BLaER1 treated with 17β-estradiol and CSF1 and Interleukin-3, amounts not matched to agents 10 nM and 100 nM (cell line): ENCODE data around the gene NFAM1.

Source experiments
- H3K27ac ChIP-seq, 11 experiments: shearing (Covaris generic); formaldehyde crosslinking; 2 replicates each; pipeline ENCODE4 v1.8.1; 2022
- H3K27me3 ChIP-seq, 11 experiments: shearing (Covaris generic); formaldehyde crosslinking; 2 replicates each; pipeline ENCODE4 v1.8.1; 2022
- H3K36me3 ChIP-seq, 11 experiments: shearing (Covaris generic); formaldehyde crosslinking; 2 replicates each; pipeline ENCODE4 v1.8.1; 2022
- H3K4me1 ChIP-seq, 10 experiments: shearing (Covaris generic); formaldehyde crosslinking; 2 replicates each; pipeline ENCODE4 v1.8.1; 2022
- H3K4me2 ChIP-seq, 11 experiments: shearing (Covaris generic); formaldehyde crosslinking; 2 replicates each; pipeline ENCODE4 v1.8.1; 2022
- H3K4me3 ChIP-seq, 10 experiments: shearing (Covaris generic); formaldehyde crosslinking; 2 replicates each; pipeline ENCODE4 v1.8.1; 2022
- H3K9ac ChIP-seq, 11 experiments: shearing (Covaris generic); formaldehyde crosslinking; 2 replicates each; pipeline ENCODE4 v1.8.1; 2022
- H3K9me3 ChIP-seq, 11 experiments: shearing (Covaris generic); formaldehyde crosslinking; replicated peaks in 1 of 11; 2 replicates each; pipeline ENCODE4 v1.8.1; 2022
- H4K20me1 ChIP-seq, 11 experiments: shearing (Covaris generic); formaldehyde crosslinking; 2 replicates each; pipeline ENCODE4 v1.8.1; 2022
- Cebpa-rat ChIP-seq, 11 experiments: shearing (Covaris generic); IDR thresholded peaks; 2 replicates each; pipeline ENCODE4 v1.8.1; 2022

Gene NFAM1, protein sequence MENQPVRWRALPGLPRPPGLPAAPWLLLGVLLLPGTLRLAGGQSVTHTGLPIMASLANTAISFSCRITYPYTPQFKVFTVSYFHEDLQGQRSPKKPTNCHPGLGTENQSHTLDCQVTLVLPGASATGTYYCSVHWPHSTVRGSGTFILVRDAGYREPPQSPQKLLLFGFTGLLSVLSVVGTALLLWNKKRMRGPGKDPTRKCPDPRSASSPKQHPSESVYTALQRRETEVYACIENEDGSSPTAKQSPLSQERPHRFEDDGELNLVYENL

DNA sequence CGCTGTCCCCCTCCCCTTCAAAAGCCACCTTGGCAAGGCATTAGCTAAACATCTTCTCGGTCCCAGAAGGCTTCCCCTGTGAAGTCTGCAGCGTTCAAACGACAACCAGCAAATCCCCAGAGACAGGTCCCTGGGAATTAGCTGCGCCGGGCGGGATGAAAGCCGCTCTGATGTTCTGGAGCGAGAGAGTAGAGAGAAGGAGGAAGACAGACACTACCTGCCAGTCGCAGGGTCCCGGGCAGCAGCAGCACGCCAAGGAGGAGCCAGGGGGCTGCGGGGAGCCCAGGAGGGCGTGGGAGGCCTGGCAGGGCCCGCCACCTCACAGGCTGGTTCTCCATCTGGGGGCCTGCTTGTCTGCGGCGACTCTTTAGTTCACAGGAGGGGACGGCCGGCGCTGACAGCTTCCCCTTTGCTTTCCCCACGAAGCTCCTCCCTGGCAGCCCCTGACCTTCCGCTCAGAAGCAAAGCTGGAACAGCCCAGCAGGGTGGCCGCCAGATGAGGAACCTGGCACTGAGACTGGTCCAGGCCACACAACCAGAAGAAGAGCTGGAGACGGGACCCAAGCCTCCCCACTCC lies at the start of gene NFAM1:
Gene NFAM1, minus strand, starts transcription at position 384 of the 577 bp plus-strand sequence. Its CDS starts 46 bp downstream, at position 338.
- H3K4me1 ChIP-seq: peaks cover 78 to 91% (median 84%) of the 10 kb centered on the region in 10 experiments
- H3K4me2 ChIP-seq: peak within 1 kb of the TSS; percentile 79 to 100 (median 97)
- H3K36me3 ChIP-seq: no peaks in the 10 kb centered on the region; a peak in 1 of 22 replicates
- TF ChIP-seq Cebpa-rat (IDR thresholded peaks at IDR 0.05): no peak
- H4K20me1 ChIP-seq: peaks cover 0 to 20% (median 0%) of the 10 kb centered on the region in 11 experiments; a peak in 6 of 22 replicates
- H3K9me3 ChIP-seq: no peaks in the 10 kb centered on the region
- peaks cover 0 to 16% (median 0%) of the 10 kb centered on the region in 11 experiments; a peak in 3 of 22 replicates for H3K27me3 ChIP-seq
- peak within 1 kb of the TSS; percentile 42 to 73 (median 56); a peak in 20 of 22 replicates for H3K27ac ChIP-seq
- peak within 1 kb of the TSS; percentile 23 to 81 (median 66) for H3K9ac ChIP-seq
- H3K4me3 ChIP-seq: peak within 1 kb of the TSS in 8 of 10 experiments; percentile 45 to 72 (median 56); a peak in 16 of 20 replicates

DNA sequence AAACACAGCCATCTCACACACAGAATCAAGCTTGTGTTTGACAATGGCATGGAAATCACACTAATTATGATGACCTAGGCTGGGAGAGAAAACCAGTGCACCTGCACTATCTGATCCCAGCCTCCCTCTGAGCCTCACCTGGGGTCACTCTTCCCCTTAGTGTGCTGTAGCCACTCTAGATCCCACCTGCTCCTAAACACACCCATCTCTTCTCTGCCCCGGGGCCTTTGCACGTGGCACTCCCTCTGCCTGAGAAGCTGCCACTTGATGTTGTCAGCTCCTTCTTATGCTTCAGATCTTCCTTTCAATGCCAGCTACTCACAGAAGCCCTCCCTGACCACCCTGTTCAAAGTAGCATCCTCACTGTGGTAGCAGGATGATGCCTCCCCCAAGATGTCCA lies 42.9 kb upstream of the NFAM1 start:
- H3K9me3 ChIP-seq: no peaks in the 10 kb centered on the region
- TF ChIP-seq Cebpa-rat (IDR thresholded peaks at IDR 0.05): no peak
- no peaks in the 10 kb centered on the region for H3K27me3 ChIP-seq
- H3K4me1 ChIP-seq: peaks cover 12 to 38% (median 33%) of the 10 kb centered on the region in 10 experiments
- H4K20me1 ChIP-seq: no peaks in the 10 kb centered on the region
- H3K4me2 ChIP-seq: no peak overlapping the region
- H3K4me3 ChIP-seq: no peak overlapping the region
- H3K36me3 ChIP-seq: no peaks in the 10 kb centered on the region
- H3K27ac ChIP-seq: no peak overlapping the region
- no peak overlapping the region for H3K9ac ChIP-seq

DNA sequence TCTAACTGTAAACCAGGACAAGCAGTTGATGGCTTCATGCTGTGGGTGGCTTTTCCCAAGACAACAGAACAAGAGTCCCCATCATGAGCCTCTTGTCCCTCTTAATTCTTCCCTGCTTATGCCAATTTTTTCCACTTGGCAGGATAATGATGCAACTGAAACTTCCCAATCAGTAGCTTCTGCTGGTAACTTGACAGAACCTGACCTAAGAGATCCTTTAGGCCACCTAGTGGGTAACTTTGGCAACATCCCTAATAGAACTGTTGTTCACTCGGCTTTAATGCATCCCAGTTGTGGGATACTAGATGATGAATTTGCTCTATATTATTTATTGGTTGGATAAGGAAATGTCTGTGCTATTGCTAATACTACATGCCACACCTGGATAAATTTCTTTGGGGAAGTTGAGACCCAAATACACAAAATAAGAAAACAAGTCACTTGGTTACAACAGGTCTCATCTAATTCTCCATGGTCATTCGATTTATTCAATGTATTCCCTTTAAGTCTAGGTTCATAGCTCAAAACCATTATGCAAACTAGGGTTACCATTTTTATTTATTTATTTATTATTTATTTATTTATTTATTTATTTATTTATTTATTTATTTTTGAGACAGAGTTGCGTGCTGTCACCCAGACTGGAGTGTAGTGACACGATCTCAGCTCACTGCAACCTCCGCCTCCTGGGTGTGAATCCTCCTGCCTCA lies 41.4 kb upstream of the NFAM1 start:
- H3K4me3 ChIP-seq: no peak overlapping the region

DNA sequence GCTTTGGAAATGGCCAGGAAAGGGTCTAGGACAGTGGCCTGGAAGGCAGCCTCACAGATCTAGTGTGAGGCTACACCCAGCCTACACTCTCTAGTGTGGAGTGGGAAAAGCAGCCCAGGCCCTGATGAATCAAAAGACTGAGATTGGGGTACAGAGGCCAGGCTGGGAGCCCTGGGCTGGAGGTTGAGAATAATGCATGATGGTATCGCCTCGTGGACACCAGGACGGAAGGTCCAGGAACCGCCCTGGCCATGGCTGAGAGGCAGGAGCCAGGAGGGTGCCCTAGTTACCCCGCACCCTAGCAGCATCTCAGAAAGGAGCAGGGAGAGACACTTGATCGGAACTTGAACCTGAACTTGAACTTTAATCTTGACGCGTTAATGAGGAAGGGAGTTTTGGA lies 40.5 kb upstream of the NFAM1 start:
- Histone ChIP-seq H3K9me3 (no peaks in the 10 kb centered on the region), H3K27ac (no peak overlapping the region), H4K20me1 (no peaks in the 10 kb centered on the region), H3K4me1 (peaks cover 0 to 18% (median 12%) of the 10 kb centered on the region in 10 experiments; a peak in 15 of 20 replicates), H3K36me3 (no peaks in the 10 kb centered on the region), H3K4me3 (no peak overlapping the region), H3K4me2 (peak overlapping the region in 7 of 11 experiments; percentile 11 to 61 (median 48); a peak in 12 of 22 replicates), H3K9ac (0 out of 22 replicates have a peak overlapping the region, but pooled peaks of 1 of the 11 experiments have one; percentile 4), H3K27me3 (no peaks in the 10 kb centered on the region)
- no peak for TF ChIP-seq Cebpa-rat (IDR thresholded peaks at IDR 0.05)

More for the DNA sequence above, 41.4 kb upstream of the NFAM1 start:
- Histone ChIP-seq H3K9me3 (no peaks in the 10 kb centered on the region), H4K20me1 (no peaks in the 10 kb centered on the region), H3K36me3 (no peaks in the 10 kb centered on the region), H3K27ac (no peak overlapping the region), H3K9ac (no peak overlapping the region), H3K4me1 (peaks cover 5 to 24% (median 20%) of the 10 kb centered on the region in 10 experiments), H3K27me3 (no peaks in the 10 kb centered on the region), H3K4me2 (peak overlapping the region in 7 of 11 experiments; percentile 11 to 61 (median 48); a peak in 10 of 22 replicates)
- TF ChIP-seq Cebpa-rat (IDR thresholded peaks at IDR 0.05): no peak

DNA sequence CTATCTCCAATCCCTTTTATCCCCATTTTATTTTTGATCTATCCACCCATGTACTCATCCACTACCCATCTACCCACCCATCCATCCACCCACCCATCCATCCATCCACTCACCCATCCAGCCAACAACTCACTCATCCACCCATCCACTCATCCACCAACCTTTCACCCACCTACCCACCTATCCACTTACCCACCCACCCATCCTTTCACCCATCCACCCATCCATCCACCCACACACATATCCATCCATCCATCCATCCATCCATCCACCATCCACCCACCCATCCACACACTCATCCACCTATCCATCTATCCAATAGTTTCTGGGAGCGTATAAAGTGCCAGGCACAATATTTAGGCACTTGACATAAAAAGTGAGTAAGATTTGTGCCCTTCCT lies 39.2 kb upstream of the NFAM1 start:
- Histone ChIP-seq H4K20me1 (no peaks in the 10 kb centered on the region), H3K9ac (no peak overlapping the region), H3K4me2 (no peak overlapping the region), H3K27me3 (no peaks in the 10 kb centered on the region), H3K9me3 (no peaks in the 10 kb centered on the region), H3K36me3 (no peaks in the 10 kb centered on the region), H3K27ac (no peak overlapping the region), H3K4me1 (peaks cover 0 to 18% (median 12%) of the 10 kb centered on the region in 10 experiments; a peak in 15 of 20 replicates), H3K4me3 (no peak overlapping the region)
- no peak for TF ChIP-seq Cebpa-rat (IDR thresholded peaks at IDR 0.05)

DNA sequence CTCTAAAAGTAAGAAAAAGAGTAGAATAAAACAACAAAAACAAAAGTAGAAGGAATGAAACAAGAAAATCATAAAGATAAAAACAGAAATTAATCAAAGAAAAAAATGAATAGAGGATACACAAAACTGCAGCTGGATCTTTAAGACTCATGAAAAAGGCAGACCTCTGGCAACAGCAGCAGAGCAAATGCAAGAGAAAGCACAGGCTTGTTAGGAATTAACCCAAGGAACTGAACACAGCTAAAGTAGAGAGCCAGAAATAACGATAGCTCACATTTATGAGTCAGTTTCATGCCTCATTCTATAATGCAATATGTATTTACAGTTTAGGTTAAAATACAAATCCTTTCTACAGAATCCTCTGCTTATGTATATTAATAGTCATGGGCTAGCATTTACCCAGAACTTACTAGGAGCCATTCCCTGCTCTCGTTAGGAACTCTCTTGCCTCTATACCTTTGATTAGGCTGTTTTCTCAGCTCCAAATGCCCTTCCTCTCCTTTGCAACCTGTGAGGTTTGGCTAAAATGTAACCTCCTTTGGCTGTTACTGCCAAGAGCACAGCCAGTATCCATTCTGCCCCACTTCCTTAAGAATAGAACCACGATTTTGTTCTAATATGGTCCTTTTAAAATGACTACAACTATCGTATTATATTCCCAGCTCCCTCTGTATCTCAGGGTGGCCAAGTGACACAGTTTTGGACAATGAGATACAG lies 38.3 kb upstream of the NFAM1 start:
- no peak for TF ChIP-seq Cebpa-rat (IDR thresholded peaks at IDR 0.05)
- Histone ChIP-seq H3K9me3 (no peaks in the 10 kb centered on the region), H3K27ac (no peak overlapping the region), H3K4me2 (no peak overlapping the region), H3K27me3 (no peaks in the 10 kb centered on the region), H3K4me1 (peaks cover 0 to 18% (median 12%) of the 10 kb centered on the region in 10 experiments; a peak in 15 of 20 replicates), H4K20me1 (no peaks in the 10 kb centered on the region), H3K36me3 (no peaks in the 10 kb centered on the region), H3K4me3 (no peak overlapping the region), H3K9ac (no peak overlapping the region)

DNA sequence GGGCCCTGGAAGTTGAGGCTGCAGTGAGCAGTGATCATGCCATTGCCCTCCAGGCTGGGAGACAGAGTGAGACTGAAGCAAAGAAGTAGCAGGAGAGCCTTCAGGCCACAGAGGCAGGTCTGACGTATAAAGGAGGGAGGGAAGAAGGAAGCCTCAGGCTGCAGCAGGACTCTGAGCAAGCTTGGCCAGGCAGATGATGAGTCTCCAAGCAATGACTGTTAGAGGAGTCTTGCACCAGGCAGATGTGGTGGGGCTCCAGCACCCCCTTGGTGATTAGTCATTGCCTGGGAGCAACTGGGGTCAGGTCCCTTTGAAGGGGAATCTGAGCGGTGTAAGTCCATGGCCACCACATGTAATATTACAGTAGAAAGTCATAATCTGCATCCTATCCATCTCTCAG lies 36.6 kb upstream of the NFAM1 start:
- no peaks in the 10 kb centered on the region for H3K27me3 ChIP-seq
- TF ChIP-seq Cebpa-rat (IDR thresholded peaks at IDR 0.05): no peak
- H3K27ac ChIP-seq: no peak overlapping the region
- no peak overlapping the region for H3K9ac ChIP-seq
- peaks cover 0 to 18% (median 12%) of the 10 kb centered on the region in 10 experiments; a peak in 15 of 20 replicates for H3K4me1 ChIP-seq
- H3K9me3 ChIP-seq: no peaks in the 10 kb centered on the region
- no peak overlapping the region for H3K4me2 ChIP-seq
- no peaks in the 10 kb centered on the region for H4K20me1 ChIP-seq
- H3K36me3 ChIP-seq: no peaks in the 10 kb centered on the region
- H3K4me3 ChIP-seq: no peak overlapping the region

DNA sequence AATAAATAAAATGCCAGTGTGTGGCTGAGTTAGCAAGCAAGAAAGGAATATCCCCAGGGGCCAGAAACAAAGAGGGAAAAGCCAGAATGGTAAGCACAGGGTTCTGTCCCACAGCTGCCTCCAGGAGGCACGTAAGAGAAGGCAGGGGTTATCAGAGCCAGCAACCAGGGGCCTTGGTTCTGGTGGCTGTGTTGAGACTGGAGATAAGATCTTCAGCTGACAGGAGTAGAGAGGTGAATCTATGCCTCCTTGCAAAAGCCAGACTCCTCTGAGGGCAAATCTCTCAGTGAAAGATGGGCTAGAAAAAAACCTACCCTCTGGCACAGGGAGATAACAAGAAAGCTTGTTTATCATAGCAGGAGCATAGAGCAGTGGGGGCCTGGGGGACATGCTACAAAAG lies 29.8 kb upstream of the NFAM1 start:
- H3K4me3 ChIP-seq: no peak overlapping the region
- no peaks in the 10 kb centered on the region for H4K20me1 ChIP-seq
- H3K27ac ChIP-seq: no peak overlapping the region; a peak in 1 of 22 replicates
- H3K27me3 ChIP-seq: no peaks in the 10 kb centered on the region
- H3K4me1 ChIP-seq: peaks cover 8 to 37% (median 20%) of the 10 kb centered on the region in 10 experiments; a peak in 18 of 20 replicates
- H3K4me2 ChIP-seq: peak overlapping the region in 5 of 11 experiments; percentile 21 to 40 (median 27); a peak in 7 of 22 replicates
- no peak for TF ChIP-seq Cebpa-rat (IDR thresholded peaks at IDR 0.05)
- H3K36me3 ChIP-seq: no peaks in the 10 kb centered on the region
- H3K9ac ChIP-seq: no peak overlapping the region
- H3K9me3 ChIP-seq: no peaks in the 10 kb centered on the region
